Activated naive CD8-positive, alpha-beta T cell treated with anti-CD3 and anti-CD28 coated beads for 36 hours (primary cell): ENCODE results near the gene DLG4. TPM values are rescaled to one million over a fixed set of nuclear protein-coding genes. Genes with fewer than 3 reads are reported as not detected.

Experiments used
- DNase-seq: peaks from one replicate; pipeline ENCODE4 v3.0.0; 2021
- H3K27ac Mint-ChIP-seq: one replicate; pipeline ENCODE4 v1.8.0; 2022; ENCODE audit warnings: mild to moderate bottlenecking, moderate library complexity, mixed read lengths
- H3K27me3 Mint-ChIP-seq: one replicate; pipeline ENCODE4 v1.8.0; 2022; ENCODE audit warnings: mild to moderate bottlenecking, mixed read lengths
- H3K36me3 Mint-ChIP-seq: one replicate; pipeline ENCODE4 v1.8.0; 2021; ENCODE audit warnings: mild to moderate bottlenecking, mixed read lengths
- H3K4me1 Mint-ChIP-seq: one replicate; pipeline ENCODE4 v1.8.0; 2021; ENCODE audit warnings: mixed read lengths
- H3K4me3 Mint-ChIP-seq: one replicate; pipeline ENCODE4 v1.8.0; 2022; ENCODE audit warnings: mild to moderate bottlenecking, moderate library complexity, mixed read lengths
- H3K9me3 Mint-ChIP-seq: one replicate; pipeline ENCODE4 v1.8.0; 2022; ENCODE audit warnings: mixed read lengths
- total RNA-seq, 2 experiments: library from RNA; stranded (reverse); gene quantifications; one replicate each; pipeline ENCODE4 v1.2.3, GENCODE V29; 2021

Gene DLG4
- total RNA-seq, 2 experiments from 2014 or later: 8.9 to 9.8 TPM

- Mint-ChIP-seq H3K4me1 (peaks cover 23% of the 10 kb centered on the region), H3K27ac (no peak overlapping the region), H3K4me3 (no peak overlapping the region), H3K9me3 (no peaks in the 10 kb centered on the region), H3K36me3 (peaks cover 21% of the 10 kb centered on the region), H3K27me3 (no peaks in the 10 kb centered on the region)
- no peak for DNase-seq
Observed at GRCh38 chr17:7225711-7226331, 6.2 kb upstream of the DLG4 start.

- Mint-ChIP-seq H3K36me3 (peaks cover 27% of the 10 kb centered on the region), H3K27me3 (no peaks in the 10 kb centered on the region), H3K27ac (no peak overlapping the region), H3K9me3 (no peaks in the 10 kb centered on the region), H3K4me1 (peaks cover 28% of the 10 kb centered on the region), H3K4me3 (no peak overlapping the region)
- no peak for DNase-seq
Observed at GRCh38 chr17:7224661-7225111, 5.0 kb upstream of the DLG4 start.

- no peak overlapping the region for H3K27ac Mint-ChIP-seq
- H3K4me1 Mint-ChIP-seq: peaks cover 31% of the 10 kb centered on the region
- H3K9me3 Mint-ChIP-seq: no peaks in the 10 kb centered on the region
- H3K4me3 Mint-ChIP-seq: no peak overlapping the region
- H3K36me3 Mint-ChIP-seq: peaks cover 22% of the 10 kb centered on the region
- no peaks in the 10 kb centered on the region for H3K27me3 Mint-ChIP-seq
- no peak for DNase-seq
Observed at GRCh38 chr17:7224110-7224509, 4.5 kb upstream of the DLG4 start.

GRCh38 chr17:7223375-7223774 lies 3.7 kb upstream of the DLG4 start:
- Mint-ChIP-seq H3K27me3 (no peaks in the 10 kb centered on the region), H3K4me3 (no peak overlapping the region), H3K4me1 (peaks cover 36% of the 10 kb centered on the region), H3K27ac (no peak overlapping the region), H3K36me3 (peaks cover 18% of the 10 kb centered on the region), H3K9me3 (no peaks in the 10 kb centered on the region)
- DNase-seq: no peak

- H3K4me1 Mint-ChIP-seq: peaks cover 36% of the 10 kb centered on the region
- no peaks in the 10 kb centered on the region for H3K9me3 Mint-ChIP-seq
- DNase-seq: no peak
- H3K4me3 Mint-ChIP-seq: no peak overlapping the region
- H3K27ac Mint-ChIP-seq: peak overlapping the region; percentile 48
- peaks cover 14% of the 10 kb centered on the region for H3K36me3 Mint-ChIP-seq
- no peaks in the 10 kb centered on the region for H3K27me3 Mint-ChIP-seq
Observed at GRCh38 chr17:7222972-7223292, 3.3 kb upstream of the DLG4 start.

GRCh38 chr17:7222093-7222971 lies 2.7 kb upstream of the DLG4 start:
- H3K4me3 Mint-ChIP-seq: no peak overlapping the region
- H3K36me3 Mint-ChIP-seq: peaks cover 13% of the 10 kb centered on the region
- H3K9me3 Mint-ChIP-seq: no peaks in the 10 kb centered on the region
- peak overlapping the region; percentile 48 for H3K27ac Mint-ChIP-seq
- no peaks in the 10 kb centered on the region for H3K27me3 Mint-ChIP-seq
- peaks cover 38% of the 10 kb centered on the region for H3K4me1 Mint-ChIP-seq
- no peak for DNase-seq

- Mint-ChIP-seq H3K36me3 (peaks cover 13% of the 10 kb centered on the region), H3K9me3 (no peaks in the 10 kb centered on the region), H3K27me3 (no peaks in the 10 kb centered on the region), H3K27ac (peak overlapping the region; percentile 54), H3K4me1 (peaks cover 42% of the 10 kb centered on the region), H3K4me3 (peak overlapping the region; percentile 99)
- DNase-seq: no peak
Observed at GRCh38 chr17:7221278-7222092, 1.8 kb upstream of the DLG4 start.

- no peaks in the 10 kb centered on the region for H3K9me3 Mint-ChIP-seq
Observed at GRCh38 chr17:7220593-7221277, 1.1 kb upstream of the DLG4 start.

GRCh38 chr17:7219229-7219811 lies 316 bp downstream of the DLG4 start:
- Mint-ChIP-seq H3K27ac (peak overlapping the region; percentile 96), H3K4me1 (peaks cover 62% of the 10 kb centered on the region), H3K27me3 (peaks cover 3% of the 10 kb centered on the region), H3K4me3 (peak overlapping the region; percentile 99), H3K36me3 (peaks cover 13% of the 10 kb centered on the region), H3K9me3 (no peaks in the 10 kb centered on the region)
- no peak for DNase-seq

More at GRCh38 chr17:7220593-7221277, 1.1 kb upstream of the DLG4 start:
- Mint-ChIP-seq H3K4me1 (peaks cover 50% of the 10 kb centered on the region), H3K27ac (peak overlapping the region; percentile 96), H3K4me3 (peak overlapping the region; percentile 99), H3K27me3 (peaks cover 3% of the 10 kb centered on the region), H3K36me3 (peaks cover 13% of the 10 kb centered on the region)
- peak; percentile 62 for DNase-seq

- Mint-ChIP-seq H3K27ac (peak overlapping the region; percentile 75), H3K4me1 (peaks cover 66% of the 10 kb centered on the region), H3K4me3 (peak overlapping the region; percentile 99), H3K36me3 (peaks cover 13% of the 10 kb centered on the region), H3K9me3 (no peaks in the 10 kb centered on the region), H3K27me3 (peaks cover 3% of the 10 kb centered on the region)
- DNase-seq: no peak
Observed at GRCh38 chr17:7218758-7219157, 878 bp downstream of the DLG4 start.

- Mint-ChIP-seq H3K27ac (peak overlapping the region; percentile 82), H3K4me1 (peaks cover 71% of the 10 kb centered on the region), H3K36me3 (peaks cover 13% of the 10 kb centered on the region), H3K9me3 (no peaks in the 10 kb centered on the region), H3K4me3 (peak overlapping the region; percentile 68), H3K27me3 (peaks cover 3% of the 10 kb centered on the region)
- DNase-seq: no peak
Observed at GRCh38 chr17:7218166-7218565, 1.5 kb downstream of the DLG4 start.

- H3K27me3 Mint-ChIP-seq: peaks cover 3% of the 10 kb centered on the region
- H3K4me3 Mint-ChIP-seq: peak overlapping the region; percentile 76
- H3K4me1 Mint-ChIP-seq: peaks cover 72% of the 10 kb centered on the region
- H3K27ac Mint-ChIP-seq: peak overlapping the region; percentile 82
- DNase-seq: no peak
- H3K36me3 Mint-ChIP-seq: peaks cover 13% of the 10 kb centered on the region
- H3K9me3 Mint-ChIP-seq: no peaks in the 10 kb centered on the region
Observed at GRCh38 chr17:7217113-7217987, 2.3 kb downstream of the DLG4 start.

- Mint-ChIP-seq H3K36me3 (peaks cover 12% of the 10 kb centered on the region), H3K4me3 (peak overlapping the region; percentile 76), H3K27me3 (peaks cover 3% of the 10 kb centered on the region), H3K9me3 (no peaks in the 10 kb centered on the region), H3K27ac (peak overlapping the region; percentile 79), H3K4me1 (peaks cover 71% of the 10 kb centered on the region)
- no peak for DNase-seq
Observed at GRCh38 chr17:7216242-7217112, 3.2 kb downstream of the DLG4 start.
